ENCODE results near the gene NGFR.

NGFR gene

GRCh38 chr17:49452661-49453060, 42.4 kb upstream of the NGFR start:
- in situ Hi-C loops (cut with HindIII; ENCODE audit: low sequenced_read_pairs) = no loop called here
- no peak for DNase-seq (ENCODE audit: low read depth)
- H3K4me3 ChIP-seq (ENCODE audit: low read depth, low read length) = no peak overlapping the region

GRCh38 chr17:49454050-49454449, 41.0 kb upstream of the NGFR start:
- no peak for DNase-seq (ENCODE audit: low read depth)
- no peak overlapping the region for H3K4me3 ChIP-seq (ENCODE audit: low read depth, low read length)
- in situ Hi-C loops (cut with HindIII; ENCODE audit: low sequenced_read_pairs) = no loop called here
- no peak for TF ChIP-seq CTCF (IDR thresholded peaks at IDR 0.05; ENCODE audit: low read depth, low read length, missing control alignments)

More at GRCh38 chr17:49452661-49453060, 42.4 kb upstream of the NGFR start:
- TF ChIP-seq CTCF (IDR thresholded peaks at IDR 0.05; ENCODE audit: low read depth, low read length, missing control alignments) = no peak

- in situ Hi-C loops (cut with HindIII; ENCODE audit: low sequenced_read_pairs) = no loop called here
- DNase-seq (ENCODE audit: low read depth) = no peak
- no peak for TF ChIP-seq CTCF (IDR thresholded peaks at IDR 0.05; ENCODE audit: low read depth, low read length, missing control alignments)
- no peak overlapping the region for H3K4me3 ChIP-seq (ENCODE audit: low read depth, low read length)
Measured at GRCh38 chr17:49455272-49455861, 39.7 kb upstream of the NGFR start.

GRCh38 chr17:49456183-49456965, 38.7 kb upstream of the NGFR start:
- in situ Hi-C loops (cut with HindIII; ENCODE audit: low sequenced_read_pairs) = no loop called here
- H3K4me3 ChIP-seq (ENCODE audit: low read depth, low read length) = no peak overlapping the region
- TF ChIP-seq CTCF (IDR thresholded peaks at IDR 0.05; ENCODE audit: low read depth, low read length, missing control alignments) = no peak
- peak; percentile 38 for DNase-seq (ENCODE audit: low read depth)

- no peak for DNase-seq (ENCODE audit: low read depth)
- in situ Hi-C loops (cut with HindIII; ENCODE audit: low sequenced_read_pairs) = no loop called here
- no peak for TF ChIP-seq CTCF (IDR thresholded peaks at IDR 0.05; ENCODE audit: low read depth, low read length, missing control alignments)
Measured at GRCh38 chr17:49457564-49458535, 37.2 kb upstream of the NGFR start.

GRCh38 chr17:49459401-49459984, 35.6 kb upstream of the NGFR start:
- in situ Hi-C loops (cut with HindIII; ENCODE audit: low sequenced_read_pairs) = no loop called here
- no peak overlapping the region for H3K4me3 ChIP-seq (ENCODE audit: low read depth, low read length)
- no peak for DNase-seq (ENCODE audit: low read depth)
- TF ChIP-seq CTCF (IDR thresholded peaks at IDR 0.05; ENCODE audit: low read depth, low read length, missing control alignments) = no peak

More at GRCh38 chr17:49457564-49458535, 37.2 kb upstream of the NGFR start:
- no peak overlapping the region for H3K4me3 ChIP-seq (ENCODE audit: low read depth, low read length)
